ENCODE results near the gene ZSWIM9.

DNA sequence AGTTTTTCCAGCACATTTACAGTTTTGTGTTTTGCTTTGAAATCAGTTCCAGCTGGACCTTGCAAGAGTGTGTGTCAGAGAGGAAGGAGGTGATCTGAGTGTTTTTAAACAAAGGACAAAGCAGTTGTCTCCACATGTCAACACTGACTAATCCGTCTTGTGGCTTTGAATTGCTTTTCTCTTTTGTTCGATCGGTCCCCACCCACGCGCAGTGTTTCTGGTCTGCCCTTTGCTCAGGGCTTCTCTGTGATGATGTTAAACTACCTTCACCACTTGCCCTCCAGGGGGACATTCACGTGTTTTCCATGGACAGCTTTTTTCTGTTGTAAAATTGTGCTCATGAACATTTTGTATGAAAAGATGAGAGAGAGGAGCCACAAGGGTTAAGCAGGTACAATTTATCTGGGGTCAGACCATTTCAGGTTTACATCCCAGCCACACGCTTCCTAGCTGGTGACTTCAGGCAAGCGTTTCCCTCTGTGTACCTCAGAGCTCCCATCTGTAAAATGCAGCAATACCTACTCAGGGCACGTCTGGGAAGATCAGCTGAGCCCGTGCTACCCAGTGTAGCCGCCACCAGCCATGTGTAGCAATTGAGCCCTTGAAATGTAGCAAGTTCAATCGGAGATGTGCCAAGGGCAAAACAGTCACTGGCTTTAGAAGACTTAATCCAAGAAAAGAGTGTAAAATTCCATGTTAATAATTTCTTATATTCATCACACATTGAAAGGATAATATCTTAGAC, 46.4 kb upstream of the ZSWIM9 start:
- TF ChIP-seq, protein P1, sequence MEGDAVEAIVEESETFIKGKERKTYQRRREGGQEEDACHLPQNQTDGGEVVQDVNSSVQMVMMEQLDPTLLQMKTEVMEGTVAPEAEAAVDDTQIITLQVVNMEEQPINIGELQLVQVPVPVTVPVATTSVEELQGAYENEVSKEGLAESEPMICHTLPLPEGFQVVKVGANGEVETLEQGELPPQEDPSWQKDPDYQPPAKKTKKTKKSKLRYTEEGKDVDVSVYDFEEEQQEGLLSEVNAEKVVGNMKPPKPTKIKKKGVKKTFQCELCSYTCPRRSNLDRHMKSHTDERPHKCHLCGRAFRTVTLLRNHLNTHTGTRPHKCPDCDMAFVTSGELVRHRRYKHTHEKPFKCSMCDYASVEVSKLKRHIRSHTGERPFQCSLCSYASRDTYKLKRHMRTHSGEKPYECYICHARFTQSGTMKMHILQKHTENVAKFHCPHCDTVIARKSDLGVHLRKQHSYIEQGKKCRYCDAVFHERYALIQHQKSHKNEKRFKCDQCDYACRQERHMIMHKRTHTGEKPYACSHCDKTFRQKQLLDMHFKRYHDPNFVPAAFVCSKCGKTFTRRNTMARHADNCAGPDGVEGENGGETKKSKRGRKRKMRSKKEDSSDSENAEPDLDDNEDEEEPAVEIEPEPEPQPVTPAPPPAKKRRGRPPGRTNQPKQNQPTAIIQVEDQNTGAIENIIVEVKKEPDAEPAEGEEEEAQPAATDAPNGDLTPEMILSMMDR (IDR thresholded peaks at IDR 0.05; ENCODE audit: low read depth, low read length, poor library complexity, severe bottlenecking), result no peak
- no peak for TF ChIP-seq EZH2phosphoT487 (IDR thresholded peaks at IDR 0.05; ENCODE audit: borderline replicate concordance, low read length)

Measured in DOHH2 (cell line).